Activated T-cell treated with anti-CD3 and anti-CD28 coated beads, Interleukin-2, amount 50 U/mL, for 24 hours (primary cell): ENCODE data around the gene PTMS.
"Not testable (repeated sequence)": the region's sequence is repeated elsewhere in the genome, so short reads cannot be mapped to it uniquely, and the experiment has no call there.

Source experiments
- DNase-seq: peaks from one replicate; pipeline ENCODE4 v3.0.0-alpha.2; 2020
- H3K27ac Mint-ChIP-seq: 2 replicates; pipeline ENCODE4 v1.8.0; 2020; ENCODE audit warnings: mild to moderate bottlenecking, mixed read lengths
- H3K27me3 Mint-ChIP-seq: 2 replicates; pipeline ENCODE4 v1.8.0; 2020; ENCODE audit warnings: mixed read lengths
- H3K36me3 Mint-ChIP-seq: 2 replicates; pipeline ENCODE4 v1.8.0; 2020; ENCODE audit warnings: low read depth, mixed read lengths
- H3K4me1 Mint-ChIP-seq: 2 replicates; pipeline ENCODE4 v1.8.0; 2020; ENCODE audit warnings: low read depth, mixed read lengths
- H3K4me3 Mint-ChIP-seq: 2 replicates; pipeline ENCODE4 v1.8.0; 2020; ENCODE audit warnings: mild to moderate bottlenecking, moderate library complexity, mixed read lengths
- H3K9me3 Mint-ChIP-seq: 2 replicates; pipeline ENCODE4 v1.8.0; 2020; ENCODE audit warnings: mixed read lengths

Gene PTMS, protein sequence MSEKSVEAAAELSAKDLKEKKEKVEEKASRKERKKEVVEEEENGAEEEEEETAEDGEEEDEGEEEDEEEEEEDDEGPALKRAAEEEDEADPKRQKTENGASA

GRCh38 chr12:6765634-6766581 lies at the start of gene PTMS:
PTMS (plus strand) TSS chr12:6766363; CDS start chr12:6766706, 343 bp downstream.
- H3K27ac Mint-ChIP-seq, result peak within 1 kb of the TSS; percentile 74
- peaks cover 46% of the 10 kb centered on the region for H3K4me1 Mint-ChIP-seq
- H3K27me3 Mint-ChIP-seq, result peaks cover 47% of the 10 kb centered on the region
- no peaks in the 10 kb centered on the region for H3K9me3 Mint-ChIP-seq
- DNase-seq, result peak; percentile 61
- peak within 1 kb of the TSS; percentile 85 for H3K4me3 Mint-ChIP-seq
- peaks cover 14% of the 10 kb centered on the region for H3K36me3 Mint-ChIP-seq

- H3K4me3 Mint-ChIP-seq, result no peak overlapping the region
- H3K27me3 Mint-ChIP-seq, result peaks cover 6% of the 10 kb centered on the region
- H3K27ac Mint-ChIP-seq, result peak overlapping the region; percentile 15
- DNase-seq, result no peak
- no peaks in the 10 kb centered on the region for H3K9me3 Mint-ChIP-seq
- H3K36me3 Mint-ChIP-seq, result no peaks in the 10 kb centered on the region
- no peaks in the 10 kb centered on the region for H3K4me1 Mint-ChIP-seq
Observed at GRCh38 chr12:6716874-6717437, 49.2 kb upstream of the PTMS start.

GRCh38 chr12:6722863-6723262 lies 43.3 kb upstream of the PTMS start:
- no peaks in the 10 kb centered on the region for H3K9me3 Mint-ChIP-seq
- peaks cover 29% of the 10 kb centered on the region for H3K4me1 Mint-ChIP-seq
- H3K27me3 Mint-ChIP-seq, result no peaks in the 10 kb centered on the region
- peak overlapping the region; percentile 86 for H3K4me3 Mint-ChIP-seq
- peaks cover 24% of the 10 kb centered on the region for H3K36me3 Mint-ChIP-seq
- no peak for DNase-seq
- H3K27ac Mint-ChIP-seq, result no peak overlapping the region

DNA sequence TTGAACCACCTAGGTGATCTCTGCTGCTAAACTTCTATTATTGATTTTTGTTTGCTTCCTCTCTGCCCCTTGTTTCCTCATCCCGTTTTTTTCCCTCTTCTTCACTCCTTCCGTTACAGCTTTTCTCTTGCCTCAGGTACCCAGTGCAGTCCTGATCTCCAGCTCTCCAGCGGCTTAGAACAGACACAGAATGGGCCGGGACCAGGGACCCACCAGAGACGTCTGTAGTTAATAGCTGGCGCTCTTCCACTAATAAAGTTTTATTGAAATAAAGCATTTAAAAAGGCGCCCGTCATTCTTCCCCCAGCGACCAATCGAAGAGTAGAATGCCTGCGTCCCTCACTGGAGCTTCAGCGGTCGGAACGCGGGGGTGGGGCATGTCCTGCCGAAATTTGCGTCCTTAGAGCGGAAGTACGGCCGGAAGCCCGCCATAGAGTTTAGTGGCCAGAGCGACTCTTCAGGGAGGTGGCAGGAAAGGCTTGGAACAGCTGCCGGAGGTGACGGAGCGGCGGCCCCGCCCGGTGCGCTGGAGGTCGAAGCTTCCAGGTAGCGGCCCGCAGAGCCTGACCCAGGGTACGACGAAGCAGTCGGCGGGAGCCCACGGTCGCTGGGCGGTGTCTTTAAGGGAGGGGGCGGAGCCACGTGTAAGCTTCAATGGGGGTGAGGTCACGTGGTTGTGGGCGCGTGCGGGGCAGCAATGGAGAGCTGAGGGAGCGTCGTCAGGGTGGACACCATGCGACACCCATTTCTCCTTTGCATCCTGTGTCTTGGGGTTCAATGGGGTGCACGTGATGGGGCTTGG lies 42.4 kb upstream of the PTMS start, which contains the start of gene COPS7A:
Gene COPS7A (plus strand): TSS at position 440 of the 802 bp plus-strand sequence. CDS start 611 bp downstream, outside the sequence.
- H3K4me1 Mint-ChIP-seq, result peaks cover 29% of the 10 kb centered on the region
- H3K4me3 Mint-ChIP-seq, result peak within 1 kb of the TSS; percentile 86
- H3K36me3 Mint-ChIP-seq, result peaks cover 33% of the 10 kb centered on the region
- peak within 1 kb of the TSS; percentile 93 for H3K27ac Mint-ChIP-seq
- H3K9me3 Mint-ChIP-seq, result no peaks in the 10 kb centered on the region
- H3K27me3 Mint-ChIP-seq, result no peaks in the 10 kb centered on the region
- peak; percentile 95 for DNase-seq

DNA sequence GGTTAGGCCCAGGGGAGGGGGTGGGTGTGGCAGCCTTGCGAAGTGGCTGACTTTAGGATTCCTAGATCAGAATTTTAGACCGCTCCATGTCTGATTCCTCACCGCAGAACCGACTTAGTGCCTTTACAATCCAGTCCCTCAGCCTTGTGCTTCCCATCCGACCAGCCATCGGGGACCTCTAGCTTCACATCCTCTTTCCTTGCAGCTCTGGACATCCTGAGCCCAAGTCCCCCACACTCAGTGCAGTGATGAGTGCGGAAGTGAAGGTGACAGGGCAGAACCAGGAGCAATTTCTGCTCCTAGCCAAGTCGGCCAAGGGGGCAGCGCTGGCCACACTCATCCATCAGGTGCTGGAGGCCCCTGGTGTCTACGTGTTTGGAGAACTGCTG lies 41.8 kb upstream of the PTMS start:
- Mint-ChIP-seq H3K27ac (peak overlapping the region; percentile 93), H3K36me3 (peaks cover 39% of the 10 kb centered on the region), H3K27me3 (no peaks in the 10 kb centered on the region), H3K9me3 (no peaks in the 10 kb centered on the region), H3K4me3 (peak overlapping the region; percentile 86), H3K4me1 (peaks cover 29% of the 10 kb centered on the region)
- peak; percentile 70 for DNase-seq

DNA sequence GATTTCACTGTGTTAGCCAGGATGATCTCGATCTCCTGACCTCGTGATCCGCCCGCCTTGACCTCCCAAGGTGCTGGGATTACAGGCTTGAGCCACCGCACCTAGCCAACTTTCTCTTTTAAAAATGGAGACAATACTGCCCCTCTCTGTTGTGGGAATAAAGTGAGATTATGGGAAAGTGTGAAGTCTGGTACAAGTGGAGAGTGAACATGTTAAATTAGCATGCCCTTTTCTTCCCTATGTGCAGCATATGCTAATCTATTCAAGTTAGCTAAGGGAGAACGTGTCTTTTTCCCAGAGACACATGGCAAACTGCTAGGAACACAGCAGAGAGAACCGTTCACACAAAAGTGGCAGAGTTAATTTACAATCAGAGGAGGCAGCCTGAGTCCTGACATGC lies 40.8 kb upstream of the PTMS start:
- Mint-ChIP-seq H3K27ac (peak overlapping the region; percentile 93), H3K4me3 (peak overlapping the region; percentile 86), H3K27me3 (no peaks in the 10 kb centered on the region), H3K9me3 (no peaks in the 10 kb centered on the region), H3K36me3 (peaks cover 49% of the 10 kb centered on the region), H3K4me1 (peaks cover 29% of the 10 kb centered on the region)
- no peak for DNase-seq

DNA sequence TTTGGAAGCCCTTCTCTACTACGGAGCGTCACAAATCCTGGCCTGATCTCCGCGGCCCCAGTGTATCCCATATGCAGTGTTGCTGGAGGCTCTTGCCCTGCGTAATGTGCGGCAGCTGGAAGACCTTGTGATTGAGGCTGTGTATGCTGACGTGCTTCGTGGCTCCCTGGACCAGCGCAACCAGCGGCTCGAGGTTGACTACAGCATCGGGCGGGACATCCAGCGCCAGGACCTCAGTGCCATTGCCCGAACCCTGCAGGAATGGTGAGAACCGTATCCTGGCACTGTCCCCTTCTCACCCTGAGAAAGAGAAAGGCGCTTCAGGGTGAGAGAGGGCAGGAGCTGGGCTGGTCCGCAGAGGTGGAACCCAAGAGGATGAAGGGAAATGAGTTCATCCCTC lies 37.0 kb upstream of the PTMS start:
- Mint-ChIP-seq H3K9me3 (no peaks in the 10 kb centered on the region), H3K27me3 (no peaks in the 10 kb centered on the region), H3K4me1 (peaks cover 17% of the 10 kb centered on the region), H3K36me3 (peaks cover 70% of the 10 kb centered on the region), H3K27ac (no peak overlapping the region), H3K4me3 (no peak overlapping the region)
- DNase-seq, result no peak

GRCh38 chr12:6730169-6730568 lies 36.0 kb upstream of the PTMS start:
- peak overlapping the region; percentile 9 for H3K27ac Mint-ChIP-seq
- H3K36me3 Mint-ChIP-seq, result peaks cover 71% of the 10 kb centered on the region

DNA sequence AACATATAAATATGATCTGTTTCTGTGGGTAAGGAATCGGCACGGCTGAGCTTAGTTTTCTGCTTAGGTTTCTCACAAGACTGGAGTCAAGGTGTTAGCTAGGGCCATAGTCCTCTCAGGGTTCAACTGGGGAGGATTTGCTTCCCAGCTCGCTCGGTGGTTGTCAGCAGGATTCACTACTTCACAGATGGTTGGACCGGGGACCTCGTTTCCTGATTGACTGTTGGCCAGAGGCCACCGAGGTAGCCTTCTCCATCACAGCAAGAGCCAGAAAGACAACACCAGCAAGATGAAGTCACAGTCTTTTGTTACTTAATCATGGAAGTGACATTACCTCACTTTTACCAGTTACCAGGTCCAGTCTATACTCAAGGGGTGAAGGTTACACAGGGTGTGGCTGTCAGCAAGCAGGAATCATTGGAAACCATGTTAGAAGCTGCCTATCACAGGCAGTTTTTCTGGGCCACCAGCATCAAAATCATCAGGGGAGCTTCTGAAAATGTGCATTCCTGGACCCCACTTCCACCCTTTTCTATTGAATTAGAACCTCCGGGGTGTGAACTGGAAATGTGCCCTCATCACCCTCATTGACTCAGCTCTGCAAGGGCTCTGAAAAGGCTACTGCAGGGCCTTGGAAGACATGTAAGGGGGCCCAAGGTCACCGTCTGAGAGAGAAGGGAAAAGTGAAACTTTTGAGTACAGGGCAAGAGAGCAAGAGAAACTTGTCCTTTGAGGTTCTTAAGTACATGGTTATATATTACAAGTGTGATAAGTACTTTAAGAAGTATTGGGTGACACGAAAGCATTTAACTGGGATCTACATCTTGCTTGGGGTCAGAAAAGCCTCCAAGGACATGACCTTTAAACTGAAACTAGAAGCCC lies 31.4 kb upstream of the PTMS start:
- H3K27ac Mint-ChIP-seq, result peak overlapping the region; percentile 12
- peaks cover 4% of the 10 kb centered on the region for H3K4me1 Mint-ChIP-seq
- H3K9me3 Mint-ChIP-seq, result no peaks in the 10 kb centered on the region
- H3K27me3 Mint-ChIP-seq, result no peaks in the 10 kb centered on the region
- no peak for DNase-seq
- no peak overlapping the region for H3K4me3 Mint-ChIP-seq
- H3K36me3 Mint-ChIP-seq, result peaks cover 38% of the 10 kb centered on the region

More at GRCh38 chr12:6730169-6730568, 36.0 kb upstream of the PTMS start:
- Mint-ChIP-seq H3K4me3 (no peak overlapping the region), H3K9me3 (no peaks in the 10 kb centered on the region), H3K27me3 (no peaks in the 10 kb centered on the region), H3K4me1 (peaks cover 10% of the 10 kb centered on the region)
- no peak for DNase-seq

- H3K4me3 Mint-ChIP-seq, result no peak overlapping the region
- H3K27me3 Mint-ChIP-seq, result no peaks in the 10 kb centered on the region
- peaks cover 4% of the 10 kb centered on the region for H3K4me1 Mint-ChIP-seq
- no peaks in the 10 kb centered on the region for H3K9me3 Mint-ChIP-seq
- DNase-seq, result peak; percentile 49
- peaks cover 30% of the 10 kb centered on the region for H3K36me3 Mint-ChIP-seq
- no peak overlapping the region for H3K27ac Mint-ChIP-seq
Observed at GRCh38 chr12:6735448-6736191, 30.5 kb upstream of the PTMS start.

GRCh38 chr12:6736754-6737153 lies 29.4 kb upstream of the PTMS start:
- Mint-ChIP-seq H3K9me3 (no peaks in the 10 kb centered on the region), H3K4me1 (peaks cover 4% of the 10 kb centered on the region), H3K27ac (no peak overlapping the region), H3K36me3 (peaks cover 20% of the 10 kb centered on the region), H3K4me3 (no peak overlapping the region), H3K27me3 (no peaks in the 10 kb centered on the region)
- no peak for DNase-seq

DNA sequence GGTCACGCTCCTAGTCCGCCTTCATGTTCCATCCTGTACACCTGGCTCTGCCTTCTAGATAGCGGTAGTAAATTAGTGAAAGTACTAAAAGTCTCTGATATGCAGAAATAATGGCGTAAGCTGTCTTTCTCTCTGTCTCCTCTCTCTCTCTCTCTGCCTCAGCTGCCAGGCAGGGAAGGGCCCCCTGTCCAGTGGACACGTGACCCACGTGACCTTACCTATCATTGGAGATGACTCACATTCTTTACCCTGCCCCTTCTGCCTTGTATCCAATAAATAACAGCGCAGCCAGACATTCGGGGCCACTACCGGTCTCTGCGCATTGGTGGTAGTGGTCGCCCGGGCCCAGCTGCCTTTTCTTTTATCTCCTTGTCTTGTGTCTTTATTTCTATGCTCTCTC lies 24.1 kb upstream of the PTMS start:
- H3K4me1 Mint-ChIP-seq, result peaks cover 45% of the 10 kb centered on the region
- peaks cover 33% of the 10 kb centered on the region for H3K36me3 Mint-ChIP-seq
- not testable (repeated sequence) for DNase-seq, H3K4me3 Mint-ChIP-seq, H3K9me3 Mint-ChIP-seq, H3K27me3 Mint-ChIP-seq
- H3K27ac Mint-ChIP-seq, result peak overlapping the region; percentile 92

DNA sequence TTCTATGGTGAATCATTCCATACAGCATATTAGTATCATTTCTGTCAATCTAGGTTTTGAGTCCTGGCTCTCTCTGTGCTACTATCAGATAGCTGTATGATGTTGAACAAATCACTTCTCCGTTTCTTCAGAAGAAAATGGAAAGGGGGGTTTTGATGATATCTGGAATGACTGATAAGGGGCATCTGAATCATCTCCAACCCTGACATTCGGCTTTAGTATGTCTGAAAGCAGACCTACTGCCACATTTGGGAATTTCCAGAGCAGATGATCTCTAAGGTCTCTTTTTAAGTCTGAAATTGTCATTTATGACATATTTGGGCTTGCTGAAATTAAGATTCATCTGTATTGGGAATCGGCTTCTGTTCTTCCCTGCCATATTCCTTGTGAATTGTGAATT lies 23.3 kb upstream of the PTMS start:
- Mint-ChIP-seq H3K4me3 (peak overlapping the region; percentile 24), H3K36me3 (peaks cover 41% of the 10 kb centered on the region), H3K4me1 (peaks cover 45% of the 10 kb centered on the region)

More for the DNA sequence above, 23.3 kb upstream of the PTMS start:
- peaks cover 9% of the 10 kb centered on the region for H3K9me3 Mint-ChIP-seq
- H3K27me3 Mint-ChIP-seq, result no peaks in the 10 kb centered on the region
- peak overlapping the region; percentile 92 for H3K27ac Mint-ChIP-seq
- no peak for DNase-seq
